Natural killer cell (primary cell): Measurements from ENCODE around the gene CSRP1. TPM values are rescaled to one million over a fixed set of nuclear protein-coding genes. Genes with fewer than 3 reads are reported as not detected.
"Not testable (repeated sequence)": the region's sequence is repeated elsewhere in the genome, so short reads cannot be mapped to it uniquely, and the experiment has no call there.

ENCODE experiments used
- ATAC-seq, 3 donors: fragments of 150-1000 bp in 2 of 3; fragments of 200-7000 bp in 1 of 3; cut with Tn5 transposase; 1 replicate in 1 of 3; 2 replicates in 2 of 3; pipeline ENCODE4 v1.10.0; 2021; ENCODE audit warnings: mild to moderate bottlenecking in 2 of 3, moderate library complexity in 2 of 3
- DNase-seq, 2 donors: peaks; one replicate each; pipeline versions ENCODE4 v3.0.0 to v3.0.0-alpha.2; 2013 to 2021; ENCODE audit warnings: mixed read lengths in 1 of 2
- H3K27ac ChIP-seq: one replicate; pipeline ENCODE4 v1.5.1; 2013; ENCODE audit warnings: mild to moderate bottlenecking, low read length
- H3K27me3 ChIP-seq: one replicate; pipeline ENCODE4 v1.6.1; 2013; ENCODE audit warnings: low read length; ENCODE audit not compliant: control insufficient read depth, insufficient read depth
- H3K36me3 ChIP-seq: one replicate; pipeline ENCODE4 v1.6.1; 2013; ENCODE audit warnings: low read length; ENCODE audit not compliant: control insufficient read depth, insufficient read depth
- H3K4me1 ChIP-seq: one replicate; pipeline ENCODE4 v1.6.1; 2013; ENCODE audit warnings: low read length; ENCODE audit not compliant: control insufficient read depth, insufficient read depth
- H3K4me3 ChIP-seq: one replicate; pipeline ENCODE4 v1.5.1; 2013; ENCODE audit warnings: low read length
- H3K9me3 ChIP-seq: one replicate; pipeline ENCODE4 v1.6.1; 2013; ENCODE audit warnings: low read length; ENCODE audit not compliant: control insufficient read depth, insufficient read depth
- H3K27ac Mint-ChIP-seq, 2 donors: one replicate each; pipeline ENCODE4 v1.8.0; 2022; ENCODE audit warnings: mild to moderate bottlenecking in 2 of 2, mixed read lengths in 2 of 2, moderate library complexity in 1 of 2
- H3K27me3 Mint-ChIP-seq, 2 donors: one replicate each; pipeline ENCODE4 v1.8.0; 2022; ENCODE audit warnings: low read depth in 2 of 2, mixed read lengths in 2 of 2
- H3K36me3 Mint-ChIP-seq: one replicate; pipeline ENCODE4 v1.8.0; 2022; ENCODE audit warnings: mixed read lengths
- H3K4me1 Mint-ChIP-seq, 2 donors: one replicate each; pipeline ENCODE4 v1.8.0; 2022; ENCODE audit warnings: mixed read lengths in 2 of 2
- H3K4me3 Mint-ChIP-seq: one replicate; pipeline ENCODE4 v1.8.0; 2022; ENCODE audit warnings: mild to moderate bottlenecking, moderate library complexity, mixed read lengths
- H3K9me3 Mint-ChIP-seq, 2 donors: one replicate each; pipeline ENCODE4 v1.8.0; 2022; ENCODE audit warnings: mixed read lengths in 2 of 2
- CTCF ChIP-seq: fragments of 200-600 bp; IDR thresholded peaks from one replicate; pipeline ENCODE4 v1.8.0; 2022; ENCODE audit warnings: antibody characterized with exemption
- WGBS: methylation state at CpG from one replicate; pipeline ENCODE4 v1.1.7; 2013; ENCODE audit warnings: missing lambda C conversion rate; ENCODE audit not compliant: insufficient coverage; 5-methylcytosine and 5-hydroxymethylcytosine counted together
- intact Hi-C: fragments of 100-400 bp; cut with micrococcal nuclease; formaldehyde crosslinking; loops from one replicate; pipeline ENCODE4 v1.14.2; 2022
- total RNA-seq, 4 donors: library from RNA; stranded (reverse); fragments of 120-200 nt in 1 of 4; gene quantifications; one replicate each; pipeline versions ENCODE4 v1.2.3 to v1.2.4, GENCODE V29; 2013 to 2022

Gene CSRP1
- total RNA-seq, 3 donors from 2014 or later (not counting 1 experiment from before 2014, with no cell fraction given), result 36.9 to 48.4 (median 44.1) TPM

DNA sequence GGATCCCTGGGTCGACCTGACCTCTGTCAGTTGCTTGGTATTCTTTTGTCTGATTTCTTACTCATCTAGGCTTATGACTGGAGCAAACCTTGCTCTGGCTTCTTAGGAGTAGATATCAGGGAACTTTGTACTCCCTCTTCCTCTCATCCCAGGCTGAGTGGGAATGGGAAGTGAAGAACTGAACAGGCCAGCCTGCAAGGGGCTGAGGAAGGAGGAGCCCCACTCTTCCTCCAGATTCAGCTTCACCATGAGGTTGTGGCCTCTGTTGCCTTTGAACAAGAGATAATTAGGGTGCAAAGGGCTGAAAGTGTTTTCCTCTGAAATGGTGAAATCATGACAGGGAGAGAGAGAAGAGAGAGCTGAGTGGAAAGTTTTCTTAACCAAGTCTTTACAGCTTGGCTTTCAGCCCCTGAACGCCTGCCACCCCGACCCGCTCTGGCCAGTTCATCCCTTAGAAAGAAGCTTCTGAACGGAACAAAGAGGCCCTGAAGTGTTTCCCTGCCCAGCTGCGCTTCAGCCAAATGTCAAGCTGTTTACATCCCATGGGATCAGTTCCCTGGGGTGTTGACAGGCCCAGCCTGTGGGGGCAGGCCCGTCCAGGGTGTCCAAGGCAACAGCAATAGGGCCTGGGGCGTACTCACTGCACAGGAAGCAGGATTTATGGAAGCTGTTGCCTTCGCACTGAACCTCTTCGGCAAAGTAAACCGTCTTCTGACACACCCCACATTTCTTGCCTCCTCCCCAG is 11.2 kb downstream of the CSRP1 start:
- H3K9me3 ChIP-seq, result no peaks in the 10 kb centered on the region
- H3K27me3 Mint-ChIP-seq, result no peaks in the 10 kb centered on the region
- TF ChIP-seq CTCF, result no peak
- no peak overlapping the region for H3K27ac Mint-ChIP-seq
- H3K4me3 ChIP-seq, result no peak overlapping the region
- peaks cover 11 to 16% of the 10 kb centered on the region in 2 donors for H3K4me1 Mint-ChIP-seq
- no peaks in the 10 kb centered on the region for H3K27me3 ChIP-seq
- no peak for DNase-seq
- H3K9me3 Mint-ChIP-seq, result no peaks in the 10 kb centered on the region
- H3K4me1 ChIP-seq, result no peaks in the 10 kb centered on the region
- peaks cover 22% of the 10 kb centered on the region for H3K36me3 ChIP-seq
- no peak overlapping the region for H3K27ac ChIP-seq
- no peak overlapping the region for H3K4me3 Mint-ChIP-seq
- intact Hi-C loops, result no loop called here
- ATAC-seq, result no peak
- WGBS, result 95% methylated on average over 10 of the region's 11 CpGs
- no peaks in the 10 kb centered on the region for H3K36me3 Mint-ChIP-seq

DNA sequence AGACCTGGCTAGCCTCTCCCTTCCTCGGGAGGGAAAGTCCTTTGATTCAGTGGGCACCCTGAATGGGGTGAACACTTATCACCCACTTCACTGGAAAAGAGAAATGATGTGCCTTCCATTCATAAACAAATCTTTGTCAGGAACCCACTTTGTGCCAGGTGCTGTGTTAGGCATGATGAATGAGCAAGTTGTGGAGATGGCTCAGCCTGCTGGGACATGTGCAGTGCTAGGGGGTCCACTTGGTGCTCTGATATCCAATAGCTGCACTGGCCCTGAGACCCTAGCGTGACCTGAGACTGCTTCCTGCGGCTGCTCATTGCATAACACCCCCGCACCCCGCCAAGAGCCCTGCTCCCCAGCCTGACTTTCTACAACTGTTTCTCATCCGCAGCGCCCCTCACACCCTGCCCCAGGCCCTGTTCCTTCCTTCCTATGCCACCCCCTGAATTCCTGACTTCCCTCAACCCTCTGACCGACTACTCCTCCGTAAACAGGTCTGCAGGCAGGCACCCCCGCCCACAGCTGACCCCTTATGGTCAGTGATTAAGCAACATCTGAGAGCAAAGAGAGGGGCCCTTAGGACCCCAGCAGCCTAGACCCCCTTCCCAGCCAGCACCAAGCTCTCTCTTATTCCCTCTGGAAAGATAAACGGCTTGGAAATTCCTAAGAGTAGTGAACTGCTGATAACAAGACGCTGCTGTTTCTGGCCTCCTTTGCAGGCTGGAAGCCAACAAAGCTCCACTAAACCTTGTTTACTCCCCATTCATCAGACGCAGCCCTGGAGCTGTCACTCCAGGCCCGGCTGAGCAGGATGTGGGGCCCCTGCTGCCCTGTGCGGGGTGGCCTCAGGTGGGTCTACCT is 12.9 kb downstream of the CSRP1 start:
- H3K4me1 Mint-ChIP-seq, result peaks cover 14 to 20% of the 10 kb centered on the region in 2 donors
- TF ChIP-seq CTCF, result no peak
- Histone ChIP-seq H3K36me3 (peaks cover 22% of the 10 kb centered on the region), H3K27me3 (no peaks in the 10 kb centered on the region), H3K4me1 (no peaks in the 10 kb centered on the region), H3K27ac (no peak overlapping the region), H3K4me3 (no peak overlapping the region), H3K9me3 (no peaks in the 10 kb centered on the region)
- 75% methylated on average over 15 of the region's 15 CpGs for WGBS
- H3K4me3 Mint-ChIP-seq, result no peak overlapping the region
- H3K36me3 Mint-ChIP-seq, result no peaks in the 10 kb centered on the region
- H3K9me3 Mint-ChIP-seq, result no peaks in the 10 kb centered on the region
- DNase-seq (no peak), ATAC-seq (no peak)
- intact Hi-C loops, result no loop called here
- no peaks in the 10 kb centered on the region for H3K27me3 Mint-ChIP-seq
- H3K27ac Mint-ChIP-seq, result no peak overlapping the region

- 99% methylated on average over 3 of the region's 3 CpGs for WGBS
Measured at GRCh38 chr1:201493026-201493656, 13.8 kb downstream of the CSRP1 start.

More at GRCh38 chr1:201493026-201493656, 13.8 kb downstream of the CSRP1 start:
- H3K4me3 ChIP-seq, ATAC-seq, H3K27ac Mint-ChIP-seq, H3K36me3 Mint-ChIP-seq, H3K9me3 Mint-ChIP-seq, H3K4me3 Mint-ChIP-seq, H3K27me3 Mint-ChIP-seq, H3K9me3 ChIP-seq, intact Hi-C loops, H3K27me3 ChIP-seq, H3K27ac ChIP-seq, DNase-seq, H3K4me1 ChIP-seq: not testable (repeated sequence)
- H3K36me3 ChIP-seq, result peaks cover 25% of the 10 kb centered on the region
- peaks cover 14 to 18% of the 10 kb centered on the region in 2 donors for H3K4me1 Mint-ChIP-seq
